NCI-H526 treated with DMSO at 0.1 percent for 48 hours (cell line): ENCODE measurements around the gene INAFM2.

Source experiments
- DNase-seq: peaks from one replicate; lab custom pipeline; 2025; lab: John Stamatoyannopoulos, UW

Gene INAFM2

GRCh38 chr15:40306908-40307307 lies 16.6 kb upstream of the INAFM2 start:
- DNase-seq, result no peak

GRCh38 chr15:40307421-40308211 lies 15.9 kb upstream of the INAFM2 start, which contains the start of gene PLCB2:
TSS of gene PLCB2 (minus strand) at chr15:40307935. CDS start at chr15:40307672, 263 bp downstream.
- DNase-seq, result peak; percentile 51

- DNase-seq, result peak; percentile 7
Measured at GRCh38 chr15:40309344-40309862, 14.1 kb upstream of the INAFM2 start.

GRCh38 chr15:40310001-40310959 lies 13.2 kb upstream of the INAFM2 start:
- DNase-seq, result no peak

- DNase-seq, result no peak
Measured at GRCh38 chr15:40310993-40311392, 12.5 kb upstream of the INAFM2 start.

GRCh38 chr15:40312370-40313158 lies 10.9 kb upstream of the INAFM2 start:
- DNase-seq, result no peak

GRCh38 chr15:40313531-40314398 lies 9.7 kb upstream of the INAFM2 start:
- peak; percentile 4 for DNase-seq

GRCh38 chr15:40314723-40315276 lies 8.7 kb upstream of the INAFM2 start:
- no peak for DNase-seq

- no peak for DNase-seq
Measured at GRCh38 chr15:40316931-40317330, 6.6 kb upstream of the INAFM2 start.

GRCh38 chr15:40317580-40317979 lies 5.9 kb upstream of the INAFM2 start:
- no peak for DNase-seq

- no peak for DNase-seq
Measured at GRCh38 chr15:40320409-40320808, 3.1 kb upstream of the INAFM2 start.

GRCh38 chr15:40320931-40321371 lies 2.5 kb upstream of the INAFM2 start:
- peak; percentile 72 for DNase-seq

GRCh38 chr15:40322531-40323238 lies 807 bp upstream of the INAFM2 start:
- no peak for DNase-seq

GRCh38 chr15:40323953-40324937 lies 753 bp downstream of the INAFM2 start:
- DNase-seq, result no peak

GRCh38 chr15:40325188-40325587 lies 1.7 kb downstream of the INAFM2 start:
- DNase-seq, result no peak

- DNase-seq, result no peak
Measured at GRCh38 chr15:40325700-40326099, 2.2 kb downstream of the INAFM2 start.

- no peak for DNase-seq
Measured at GRCh38 chr15:40327457-40327856, 4.0 kb downstream of the INAFM2 start.

- no peak for DNase-seq
Measured at GRCh38 chr15:40328176-40328575, 4.7 kb downstream of the INAFM2 start.
